HG03066 (cell line): ENCODE measurements around the gene KLHL10.
"Not testable (repeated sequence)": the region's sequence is repeated elsewhere in the genome, so short reads cannot be mapped to it uniquely, and the experiment has no call there.

ENCODE experiments used
- ATAC-seq: cut with Tn5 transposase; IDR thresholded peaks from one replicate; pipeline ENCODE4 v1.9.1; 2021; ENCODE audit warnings: low read depth; ENCODE audit not compliant: unreplicated experiment

Gene KLHL10

GRCh38 chr17:41813152-41813680 is 24.4 kb upstream of the KLHL10 start:
- no peak for ATAC-seq

DNA sequence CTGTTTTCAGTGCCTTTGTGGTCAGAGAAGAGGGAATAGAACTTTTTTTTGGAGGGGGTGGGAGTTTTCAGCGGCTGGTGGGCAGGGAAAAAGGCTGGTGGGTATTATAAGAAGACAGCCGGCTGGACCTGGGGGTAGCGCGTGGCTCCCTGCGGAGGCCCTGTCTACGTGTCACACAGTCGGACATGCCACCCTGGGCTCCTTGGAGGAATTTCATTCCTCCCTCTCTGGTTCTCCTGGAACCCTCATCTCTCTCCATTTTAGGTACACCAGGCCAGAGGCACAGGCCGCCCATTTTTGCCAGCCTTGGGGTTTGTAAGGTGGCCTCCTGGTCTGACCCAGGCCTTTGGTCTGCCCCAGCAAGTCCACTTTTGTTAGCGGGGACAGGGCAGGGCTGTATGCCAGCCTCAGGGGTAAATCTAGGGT is 23.9 kb upstream of the KLHL10 start:
- ATAC-seq: no peak

DNA sequence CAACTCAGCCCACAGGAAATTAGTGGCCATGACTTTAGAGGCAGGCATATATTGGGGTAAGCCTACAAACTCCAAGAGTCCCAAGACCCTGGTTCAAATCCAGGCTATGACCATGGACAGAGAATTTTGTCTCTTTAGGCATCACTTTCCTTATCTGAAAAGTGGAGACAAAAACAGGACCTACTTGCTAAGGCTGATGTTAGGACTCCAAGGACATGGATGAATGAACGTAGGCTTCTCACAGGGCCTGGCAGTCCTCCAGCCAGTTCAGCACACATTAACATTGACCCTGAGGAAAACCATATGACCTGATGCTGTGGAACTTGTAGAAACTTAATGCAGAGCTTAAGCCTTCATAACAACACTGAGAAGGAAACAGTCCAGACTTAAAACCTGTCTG is 23.4 kb upstream of the KLHL10 start:
- no peak for ATAC-seq

- no peak for ATAC-seq
Observed at GRCh38 chr17:41816637-41817320, 20.8 kb upstream of the KLHL10 start.

- ATAC-seq: no peak
Observed at GRCh38 chr17:41818024-41818423, 19.6 kb upstream of the KLHL10 start.

- ATAC-seq: no peak
Observed at GRCh38 chr17:41821776-41822175, 15.8 kb upstream of the KLHL10 start.

- no peak for ATAC-seq
Observed at GRCh38 chr17:41822216-41823140, 15.1 kb upstream of the KLHL10 start.

- ATAC-seq: no peak
Observed at GRCh38 chr17:41823141-41823524, 14.5 kb upstream of the KLHL10 start.

- no peak for ATAC-seq
Observed at GRCh38 chr17:41823580-41823979, 14.0 kb upstream of the KLHL10 start.

DNA sequence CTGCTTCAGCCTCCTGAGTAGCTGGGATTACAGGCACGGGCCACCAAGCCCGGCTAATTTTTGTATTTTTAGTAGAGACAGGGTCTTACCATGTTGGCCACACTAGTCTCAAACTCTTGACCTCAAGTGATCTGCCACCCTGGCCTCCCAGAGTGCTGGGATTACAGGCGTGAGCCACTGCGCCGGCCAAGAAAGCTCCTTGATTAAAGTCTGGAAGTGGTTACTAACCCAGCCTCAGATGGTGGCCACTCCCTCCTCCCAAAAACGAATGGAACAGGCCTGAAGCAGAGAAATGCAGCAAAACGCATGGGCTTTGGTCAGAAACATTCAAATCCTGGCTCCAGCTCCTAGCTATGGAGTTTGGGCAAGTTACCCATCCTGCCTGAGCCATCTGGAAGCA is 13.5 kb upstream of the KLHL10 start:
- no peak for ATAC-seq

- no peak for ATAC-seq
Observed at GRCh38 chr17:41825175-41825845, 12.3 kb upstream of the KLHL10 start.

DNA sequence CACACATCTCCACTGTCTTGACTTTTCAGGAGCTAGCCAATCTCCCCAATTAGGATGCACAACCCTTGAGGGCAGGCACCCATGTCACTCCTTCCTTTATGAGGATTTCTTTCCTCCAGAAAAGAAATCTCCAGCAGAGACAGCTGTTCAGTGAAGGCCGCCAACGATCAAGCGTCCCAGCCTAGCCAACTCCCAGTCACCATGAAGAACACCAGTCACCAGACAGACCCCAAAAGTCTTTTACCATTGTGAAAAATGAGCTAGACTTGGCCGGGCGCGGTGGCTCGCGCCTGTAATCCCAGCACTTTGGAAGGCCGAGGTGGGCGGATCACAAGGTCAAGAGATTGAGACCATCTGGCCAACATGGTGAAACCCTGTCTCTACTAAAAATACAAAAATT is 7.7 kb upstream of the KLHL10 start:
- ATAC-seq: not testable (repeated sequence)

DNA sequence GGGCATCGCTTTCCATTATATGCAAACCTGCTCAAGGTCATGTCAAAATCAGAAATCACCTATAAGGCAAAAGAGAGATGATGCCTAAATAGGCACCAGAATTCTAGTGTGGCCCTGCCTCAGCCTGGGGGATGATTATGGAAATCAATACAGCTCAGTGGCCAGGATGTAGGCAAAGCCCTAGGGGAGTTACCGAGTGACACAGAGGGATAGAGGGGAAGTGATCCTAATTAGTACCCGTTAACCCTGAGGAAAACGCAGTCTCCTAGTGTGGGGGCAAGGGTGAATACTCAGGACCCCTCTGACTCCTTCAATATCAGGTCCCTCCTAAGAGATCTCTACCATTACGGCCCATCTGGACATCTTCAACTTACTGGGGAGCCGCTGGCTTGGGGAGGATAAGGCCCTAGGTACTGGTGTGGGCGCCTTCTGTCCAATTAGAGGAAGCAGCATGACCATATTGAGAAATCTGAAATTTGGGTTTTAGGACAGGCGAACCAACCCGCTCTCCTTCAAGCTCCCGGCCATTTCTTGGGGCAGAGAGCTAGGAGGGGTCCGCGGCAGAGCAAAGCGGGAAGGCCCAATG is 2.3 kb upstream of the KLHL10 start:
- no peak for ATAC-seq

DNA sequence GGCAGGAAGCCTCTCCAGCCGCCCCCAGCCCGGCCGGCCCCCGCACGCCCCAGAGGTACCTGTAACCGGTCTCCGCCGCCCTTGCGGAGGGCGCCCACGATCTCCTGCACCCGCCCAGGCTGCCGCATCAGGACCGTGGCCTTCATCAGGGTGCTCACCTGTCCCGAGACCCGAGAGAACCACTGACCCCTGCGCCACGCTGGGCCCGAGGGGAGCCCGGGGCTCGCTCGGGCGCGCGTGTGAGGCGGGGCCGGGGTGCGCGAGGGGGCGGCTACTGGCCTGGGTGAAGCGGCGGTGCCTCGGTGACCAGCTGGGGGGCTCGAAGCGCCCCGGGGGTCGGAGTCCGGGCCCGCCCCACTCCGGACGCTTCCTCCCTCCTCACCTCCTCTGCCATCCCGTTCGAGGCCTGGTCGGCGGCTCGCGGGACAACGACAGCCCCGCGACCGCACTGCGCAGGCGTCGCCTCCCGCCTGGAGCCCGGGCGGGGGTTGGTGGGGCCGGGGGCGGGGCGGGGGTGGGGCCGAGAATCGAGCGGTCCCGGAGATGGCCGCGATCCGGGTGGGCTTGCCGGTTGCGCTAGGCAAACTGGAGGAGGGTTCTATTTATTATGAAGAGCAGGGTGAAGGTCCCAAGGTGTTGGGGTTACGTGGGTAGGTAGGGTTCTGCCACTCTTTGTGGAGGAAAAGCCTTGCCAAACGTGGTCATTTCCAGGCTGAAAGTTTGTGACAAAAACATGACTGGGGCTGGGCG is 1.6 kb upstream of the KLHL10 start, which contains the start of gene NT5C3B:
NT5C3B (minus strand) TSS at position 433 of the 750 bp plus-strand sequence; CDS start at position 394, 39 bp downstream.
- no peak for ATAC-seq

DNA sequence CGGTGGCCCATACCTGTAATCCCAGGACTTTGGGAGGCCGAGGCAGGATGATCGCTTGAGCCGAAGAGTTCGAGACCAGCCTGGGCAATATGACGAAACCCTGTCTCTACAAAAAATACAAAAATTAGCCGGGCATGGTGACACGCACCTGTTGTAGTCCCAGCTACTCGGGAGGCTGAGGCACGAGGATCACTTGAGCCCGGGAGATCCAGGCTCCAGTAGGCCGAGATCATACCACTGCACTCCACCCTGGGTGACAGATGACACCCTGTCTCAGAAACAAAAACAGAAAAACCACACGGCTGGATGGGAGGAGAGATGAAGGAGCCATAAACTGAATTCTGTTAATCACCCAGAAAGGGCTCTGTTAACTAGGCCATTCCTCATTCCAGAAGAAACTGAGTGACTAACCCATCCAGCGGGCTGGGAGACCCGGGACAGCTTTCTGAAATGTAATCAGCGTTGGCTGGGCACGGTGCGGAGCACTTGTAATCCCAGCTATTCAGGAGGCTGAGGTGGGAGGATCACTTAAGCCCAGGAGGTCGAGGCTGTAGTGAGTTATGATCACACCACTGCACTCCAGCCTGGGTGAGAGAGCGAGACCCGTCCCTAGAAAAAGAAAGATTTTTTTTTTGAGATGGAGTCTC is 952 bp upstream of the KLHL10 start:
- ATAC-seq: no peak

- ATAC-seq: not testable (repeated sequence)
Observed at GRCh38 chr17:41839448-41839847, 1.8 kb downstream of the KLHL10 start.

- ATAC-seq: not testable (repeated sequence)
Observed at GRCh38 chr17:41840781-41841180, 3.2 kb downstream of the KLHL10 start.

GRCh38 chr17:41844971-41845370 is 7.3 kb downstream of the KLHL10 start:
- ATAC-seq: no peak

DNA sequence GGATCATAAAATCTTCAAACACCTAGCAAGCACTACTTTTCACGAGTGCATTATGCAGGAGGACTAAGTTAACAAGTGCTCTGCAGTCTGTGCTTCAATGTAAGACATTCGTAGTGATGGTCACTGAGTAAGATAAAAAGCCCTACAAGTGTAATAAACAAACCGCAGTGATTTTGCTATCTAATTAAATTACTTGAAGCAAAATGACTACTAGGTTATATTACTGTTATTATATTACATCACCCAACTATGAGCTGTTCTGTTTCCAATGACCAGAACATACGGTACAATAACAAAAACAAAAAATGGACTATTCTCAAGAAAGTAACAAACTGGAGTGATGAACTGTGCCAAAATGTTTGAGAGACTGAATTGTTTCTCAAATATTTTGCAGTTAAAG is 11.2 kb downstream of the KLHL10 start:
- no peak for ATAC-seq
